Measurements from ENCODE around the gene NOS3.

DNA sequence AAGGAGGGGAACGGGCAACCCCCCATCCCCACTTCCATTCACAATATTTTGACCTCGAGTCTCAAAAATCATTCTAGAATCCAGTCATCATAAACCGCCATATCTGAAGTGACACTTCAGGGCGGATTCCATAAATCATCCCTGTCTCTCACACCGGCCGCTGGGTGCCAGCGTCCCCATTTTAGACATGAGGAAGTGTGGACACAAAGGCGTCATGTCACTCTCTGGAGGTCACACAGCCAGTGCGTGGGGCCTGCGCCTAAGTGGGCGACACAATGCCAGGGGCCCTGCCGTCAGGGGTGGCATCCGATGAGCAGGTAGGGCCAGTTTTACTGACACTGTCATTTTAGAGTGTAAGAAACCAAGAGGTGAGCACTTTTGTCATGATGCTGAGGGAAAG, 32.2 kb upstream of the NOS3 start:
- TF ChIP-seq, protein P1, sequence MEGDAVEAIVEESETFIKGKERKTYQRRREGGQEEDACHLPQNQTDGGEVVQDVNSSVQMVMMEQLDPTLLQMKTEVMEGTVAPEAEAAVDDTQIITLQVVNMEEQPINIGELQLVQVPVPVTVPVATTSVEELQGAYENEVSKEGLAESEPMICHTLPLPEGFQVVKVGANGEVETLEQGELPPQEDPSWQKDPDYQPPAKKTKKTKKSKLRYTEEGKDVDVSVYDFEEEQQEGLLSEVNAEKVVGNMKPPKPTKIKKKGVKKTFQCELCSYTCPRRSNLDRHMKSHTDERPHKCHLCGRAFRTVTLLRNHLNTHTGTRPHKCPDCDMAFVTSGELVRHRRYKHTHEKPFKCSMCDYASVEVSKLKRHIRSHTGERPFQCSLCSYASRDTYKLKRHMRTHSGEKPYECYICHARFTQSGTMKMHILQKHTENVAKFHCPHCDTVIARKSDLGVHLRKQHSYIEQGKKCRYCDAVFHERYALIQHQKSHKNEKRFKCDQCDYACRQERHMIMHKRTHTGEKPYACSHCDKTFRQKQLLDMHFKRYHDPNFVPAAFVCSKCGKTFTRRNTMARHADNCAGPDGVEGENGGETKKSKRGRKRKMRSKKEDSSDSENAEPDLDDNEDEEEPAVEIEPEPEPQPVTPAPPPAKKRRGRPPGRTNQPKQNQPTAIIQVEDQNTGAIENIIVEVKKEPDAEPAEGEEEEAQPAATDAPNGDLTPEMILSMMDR (IDR thresholded peaks at IDR 0.05): no peak
- TF ChIP-seq POLR2A (IDR thresholded peaks at IDR 0.05): no peak

All from thyroid gland (tissue), 4 donors.